GM12872 (cell line): Measurements from ENCODE around the gene WDR17.

Experiments
- TF ChIP-seq, protein P1 (sequence below): IDR thresholded peaks from 3 replicates; pipeline ENCODE4 v1.5.1; 2011; ENCODE audit warnings: low read depth, mild to moderate bottlenecking, low read length, moderate library complexity; ENCODE audit not compliant: insufficient read depth

WDR17 gene

GRCh38 chr4:176229645-176230044, 164.0 kb downstream of the WDR17 start:
- TF ChIP-seq, protein P1, sequence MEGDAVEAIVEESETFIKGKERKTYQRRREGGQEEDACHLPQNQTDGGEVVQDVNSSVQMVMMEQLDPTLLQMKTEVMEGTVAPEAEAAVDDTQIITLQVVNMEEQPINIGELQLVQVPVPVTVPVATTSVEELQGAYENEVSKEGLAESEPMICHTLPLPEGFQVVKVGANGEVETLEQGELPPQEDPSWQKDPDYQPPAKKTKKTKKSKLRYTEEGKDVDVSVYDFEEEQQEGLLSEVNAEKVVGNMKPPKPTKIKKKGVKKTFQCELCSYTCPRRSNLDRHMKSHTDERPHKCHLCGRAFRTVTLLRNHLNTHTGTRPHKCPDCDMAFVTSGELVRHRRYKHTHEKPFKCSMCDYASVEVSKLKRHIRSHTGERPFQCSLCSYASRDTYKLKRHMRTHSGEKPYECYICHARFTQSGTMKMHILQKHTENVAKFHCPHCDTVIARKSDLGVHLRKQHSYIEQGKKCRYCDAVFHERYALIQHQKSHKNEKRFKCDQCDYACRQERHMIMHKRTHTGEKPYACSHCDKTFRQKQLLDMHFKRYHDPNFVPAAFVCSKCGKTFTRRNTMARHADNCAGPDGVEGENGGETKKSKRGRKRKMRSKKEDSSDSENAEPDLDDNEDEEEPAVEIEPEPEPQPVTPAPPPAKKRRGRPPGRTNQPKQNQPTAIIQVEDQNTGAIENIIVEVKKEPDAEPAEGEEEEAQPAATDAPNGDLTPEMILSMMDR: no peak
